Rectal smooth muscle tissue (tissue), 1 donor: ENCODE data around the gene ZCWPW1.

ENCODE experiments used
- H3K27ac ChIP-seq: one replicate; pipeline ENCODE4 v1.7.0; 2013; ENCODE audit warnings: low read depth, low read length, inconsistent platforms
- H3K27me3 ChIP-seq: one replicate; pipeline ENCODE4 v1.7.0; 2013; ENCODE audit warnings: low read length; ENCODE audit not compliant: control insufficient read depth, insufficient read depth
- H3K36me3 ChIP-seq: one replicate; pipeline ENCODE4 v1.7.0; 2013; ENCODE audit warnings: low read length; ENCODE audit not compliant: control insufficient read depth, insufficient read depth
- H3K4me1 ChIP-seq: one replicate; pipeline ENCODE4 v1.7.0; 2013; ENCODE audit warnings: low read length; ENCODE audit not compliant: control insufficient read depth, insufficient read depth
- H3K4me3 ChIP-seq: one replicate; pipeline ENCODE4 v1.7.0; 2013; ENCODE audit warnings: low read length
- H3K9ac ChIP-seq: one replicate; pipeline ENCODE4 v1.7.0; 2013; ENCODE audit warnings: low read length

The ZCWPW1 gene

DNA sequence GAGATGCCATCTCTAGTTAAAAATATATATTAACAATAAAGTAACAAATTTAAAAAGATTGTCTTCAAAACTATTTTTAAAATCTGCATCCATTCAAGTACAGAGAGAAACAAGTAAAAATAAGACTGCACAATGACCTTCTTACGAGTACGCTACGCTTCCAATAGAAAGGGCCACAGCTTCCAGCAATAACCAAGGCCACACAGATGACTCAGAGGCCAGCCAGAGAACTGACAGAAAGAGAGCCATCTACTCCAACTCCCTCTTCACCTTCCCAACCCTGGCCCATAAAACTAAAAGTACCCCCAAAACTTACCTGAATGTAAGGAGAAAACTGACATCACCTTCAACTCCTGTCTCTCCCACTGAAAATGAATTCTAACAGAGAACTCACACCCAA, 28.5 kb downstream of the ZCWPW1 start:
- Histone ChIP-seq H3K4me3 (no peak overlapping the region), H3K4me1 (no peaks in the 10 kb centered on the region), H3K27ac (no peak overlapping the region), H3K9ac (no peak overlapping the region), H3K36me3 (no peaks in the 10 kb centered on the region), H3K27me3 (no peaks in the 10 kb centered on the region)

GRCh38 chr7:100398239-100398638, 30.3 kb downstream of the ZCWPW1 start:
- H3K27me3 ChIP-seq = no peaks in the 10 kb centered on the region
- H3K27ac ChIP-seq = no peak overlapping the region
- H3K9ac ChIP-seq = no peak overlapping the region
- no peak overlapping the region for H3K4me3 ChIP-seq
- H3K36me3 ChIP-seq = no peaks in the 10 kb centered on the region
- H3K4me1 ChIP-seq = no peaks in the 10 kb centered on the region

DNA sequence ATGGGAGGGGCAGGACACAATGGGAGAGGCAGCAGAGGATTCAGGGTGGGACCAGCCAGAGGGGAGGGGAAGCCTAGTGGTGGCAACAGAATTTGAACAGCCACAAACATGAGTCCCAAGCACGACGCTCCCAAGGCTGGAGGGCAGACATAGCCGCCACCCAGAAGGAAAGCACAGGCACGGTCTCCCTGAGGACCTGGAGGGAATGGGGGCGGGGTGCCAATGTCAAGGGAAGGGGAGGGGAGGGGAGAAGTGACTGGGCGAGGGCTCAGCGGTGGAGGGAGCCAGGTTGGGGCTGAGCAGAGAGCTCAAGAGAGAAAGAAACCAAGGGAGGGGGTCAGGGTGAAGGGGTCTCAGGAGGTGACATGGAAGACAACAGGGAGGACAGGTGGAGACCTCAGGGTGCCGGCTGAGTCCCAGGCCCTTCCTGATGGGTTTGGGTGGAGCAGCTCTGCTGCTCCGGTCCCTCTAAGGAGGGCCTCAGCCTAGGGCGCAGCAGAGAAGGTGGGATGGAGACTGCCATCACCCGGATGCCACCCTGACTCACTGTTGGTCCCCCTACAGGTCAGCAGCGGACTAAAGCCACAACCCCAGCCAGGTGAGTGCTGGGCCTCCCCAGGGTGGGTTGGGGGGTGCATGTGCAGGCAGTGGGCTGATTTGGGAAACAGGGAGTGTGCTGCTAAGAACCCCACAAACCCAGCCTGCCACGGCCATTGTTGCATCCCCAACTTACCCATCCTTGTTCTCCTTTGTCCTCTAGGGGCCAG, 31.0 kb downstream of the ZCWPW1 start:
- no peaks in the 10 kb centered on the region for H3K4me1 ChIP-seq
- no peaks in the 10 kb centered on the region for H3K36me3 ChIP-seq
- no peaks in the 10 kb centered on the region for H3K27me3 ChIP-seq
- no peak overlapping the region for H3K4me3 ChIP-seq
- no peak overlapping the region for H3K9ac ChIP-seq
- no peak overlapping the region for H3K27ac ChIP-seq

GRCh38 chr7:100396421-100396982, 32.0 kb downstream of the ZCWPW1 start:
- H3K4me1 ChIP-seq = no peaks in the 10 kb centered on the region
- no peak overlapping the region for H3K27ac ChIP-seq
- no peak overlapping the region for H3K9ac ChIP-seq
- H3K27me3 ChIP-seq = no peaks in the 10 kb centered on the region
- H3K4me3 ChIP-seq = no peak overlapping the region
- H3K36me3 ChIP-seq = no peaks in the 10 kb centered on the region

DNA sequence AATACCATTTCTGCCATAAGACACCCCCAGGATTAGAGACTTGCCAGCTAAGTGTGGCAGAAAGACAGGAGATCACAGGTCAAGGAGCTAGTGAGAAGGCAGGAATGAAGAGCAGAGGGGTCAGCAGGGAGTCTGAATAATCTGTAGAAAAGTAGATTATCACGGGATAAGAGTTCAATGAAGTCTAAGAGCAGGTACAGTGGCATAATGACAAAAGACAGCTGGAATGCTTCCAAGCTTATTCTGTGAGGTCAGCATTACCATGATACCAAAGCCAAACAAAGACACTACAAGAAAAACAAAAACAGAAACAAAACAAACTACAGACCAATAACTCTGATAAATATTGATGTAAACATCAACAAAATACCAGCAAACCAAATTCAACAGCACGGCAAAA, 34.4 kb downstream of the ZCWPW1 start:
- H3K9ac ChIP-seq = no peak overlapping the region
- no peaks in the 10 kb centered on the region for H3K27me3 ChIP-seq
- no peaks in the 10 kb centered on the region for H3K36me3 ChIP-seq
- H3K4me3 ChIP-seq = no peak overlapping the region
- no peak overlapping the region for H3K27ac ChIP-seq
- H3K4me1 ChIP-seq = no peaks in the 10 kb centered on the region

DNA sequence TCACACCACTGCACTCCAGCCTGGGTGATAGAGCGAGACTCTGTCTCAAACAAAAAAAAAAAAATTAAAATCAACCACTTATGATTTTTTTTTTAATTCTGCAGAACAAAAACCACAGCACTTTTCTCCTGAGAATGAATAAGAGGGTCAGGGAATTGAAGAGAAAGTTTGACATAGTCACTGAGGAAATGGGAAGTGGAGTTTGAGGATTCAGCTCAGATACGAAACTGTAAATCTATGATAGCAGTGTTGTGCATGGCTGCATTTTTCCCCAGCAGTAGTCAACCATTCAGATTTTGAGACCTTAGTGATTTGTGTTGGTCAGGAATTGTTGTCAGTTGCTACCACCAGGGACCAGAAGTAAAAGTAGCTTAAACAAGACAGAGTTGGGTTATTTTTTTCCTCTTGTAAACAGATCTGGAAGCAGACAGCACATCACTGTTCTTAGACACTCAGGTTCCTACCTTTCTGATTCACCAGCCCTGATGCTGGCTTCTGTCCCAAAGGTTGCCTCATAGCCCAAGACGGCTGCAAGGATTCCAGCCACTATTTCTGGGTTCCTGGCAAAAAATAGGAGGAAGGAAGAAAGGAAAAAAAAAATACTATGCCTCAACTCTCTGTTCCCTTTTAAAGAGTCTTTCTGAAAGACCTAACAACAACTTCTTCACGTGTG, 35.1 kb downstream of the ZCWPW1 start:
- Histone ChIP-seq H3K27ac (no peak overlapping the region), H3K27me3 (no peaks in the 10 kb centered on the region), H3K9ac (no peak overlapping the region), H3K4me3 (no peak overlapping the region), H3K36me3 (no peaks in the 10 kb centered on the region), H3K4me1 (no peaks in the 10 kb centered on the region)

GRCh38 chr7:100390286-100391009, 38.1 kb downstream of the ZCWPW1 start:
- H3K9ac ChIP-seq = no peak overlapping the region
- H3K4me1 ChIP-seq = no peaks in the 10 kb centered on the region
- H3K36me3 ChIP-seq = no peaks in the 10 kb centered on the region
- no peak overlapping the region for H3K27ac ChIP-seq
- no peak overlapping the region for H3K4me3 ChIP-seq
- no peaks in the 10 kb centered on the region for H3K27me3 ChIP-seq

- H3K9ac ChIP-seq = no peak overlapping the region
- H3K27ac ChIP-seq = no peak overlapping the region
- no peak overlapping the region for H3K4me3 ChIP-seq
Observed at GRCh38 chr7:100389437-100390088, 38.9 kb downstream of the ZCWPW1 start.

DNA sequence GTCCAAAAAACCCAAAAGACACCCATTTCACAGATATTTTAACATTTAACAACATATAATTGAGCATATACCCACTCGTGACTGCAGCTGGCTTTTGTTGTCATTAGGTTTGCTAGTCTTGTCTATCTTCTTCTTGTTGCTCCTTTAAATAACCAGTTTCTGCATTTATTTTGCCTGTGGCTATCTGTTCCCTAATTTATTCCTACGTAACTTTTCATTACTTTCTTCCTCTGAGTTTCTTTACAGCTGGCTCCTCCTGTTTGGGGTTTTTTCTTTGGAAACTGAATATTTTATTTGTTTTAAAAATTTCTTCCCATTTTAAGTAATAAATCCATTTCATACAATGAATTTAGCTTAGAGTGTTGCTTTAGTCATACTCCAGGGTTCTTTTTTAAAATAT, 40.8 kb downstream of the ZCWPW1 start:
- Histone ChIP-seq H3K27ac (no peak overlapping the region), H3K4me1 (no peaks in the 10 kb centered on the region), H3K9ac (no peak overlapping the region), H3K27me3 (no peaks in the 10 kb centered on the region), H3K4me3 (no peak overlapping the region), H3K36me3 (no peaks in the 10 kb centered on the region)

More at GRCh38 chr7:100389437-100390088, 38.9 kb downstream of the ZCWPW1 start:
- Histone ChIP-seq H3K36me3 (no peaks in the 10 kb centered on the region), H3K4me1 (no peaks in the 10 kb centered on the region), H3K27me3 (no peaks in the 10 kb centered on the region)

DNA sequence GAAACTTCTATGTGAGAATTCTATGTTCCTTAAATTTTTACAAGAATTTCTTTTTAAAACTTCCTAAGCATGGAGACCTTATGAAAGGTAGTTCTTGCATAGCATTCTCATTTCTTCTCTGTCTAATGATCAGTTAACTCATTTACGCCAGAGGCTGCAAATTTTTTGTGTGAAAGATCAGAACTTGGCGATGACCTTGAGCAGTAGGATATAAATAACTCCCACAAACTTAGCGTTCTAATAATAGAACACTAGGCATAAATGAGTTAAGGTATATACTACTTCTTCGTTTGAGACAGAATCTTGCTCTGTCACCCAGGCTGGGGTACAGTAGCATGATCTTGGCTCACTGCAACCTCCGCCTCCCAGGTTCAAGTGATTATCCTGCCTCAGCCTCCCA, 41.6 kb downstream of the ZCWPW1 start:
- Histone ChIP-seq H3K27ac (no peak overlapping the region), H3K27me3 (no peaks in the 10 kb centered on the region), H3K4me3 (no peak overlapping the region), H3K36me3 (no peaks in the 10 kb centered on the region), H3K9ac (no peak overlapping the region), H3K4me1 (no peaks in the 10 kb centered on the region)

DNA sequence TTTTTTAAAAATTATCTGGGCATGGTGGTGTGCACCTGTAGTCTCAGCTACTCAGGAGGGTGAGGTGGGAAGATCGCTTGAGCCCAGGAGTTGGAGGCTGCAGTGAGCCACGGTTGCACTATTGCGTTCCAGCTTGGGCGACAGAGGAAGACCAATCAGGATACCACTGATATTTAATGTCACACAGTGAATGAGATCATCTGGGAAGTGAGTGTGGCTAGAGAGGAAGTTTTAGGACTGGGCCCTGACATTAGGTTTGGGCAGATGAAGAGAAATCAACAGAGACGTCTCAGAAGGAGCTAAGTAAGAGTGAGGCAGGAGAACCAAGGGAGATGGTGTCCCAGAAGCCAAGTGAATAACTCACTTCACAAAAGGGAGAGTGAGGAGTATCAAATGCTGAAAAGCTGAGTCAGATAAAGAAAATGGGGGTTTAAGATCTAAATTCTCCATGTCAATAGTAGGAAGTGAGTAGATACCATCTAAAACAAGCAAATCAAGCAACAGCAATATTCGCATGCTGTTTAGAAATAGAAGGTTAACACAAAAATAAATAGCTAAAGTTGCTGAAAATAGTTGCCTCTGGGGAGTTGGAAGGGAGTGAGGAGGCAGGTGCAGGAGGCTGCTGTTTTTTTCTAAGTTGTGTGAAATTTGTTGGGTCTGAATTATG, 43.7 kb downstream of the ZCWPW1 start:
- no peaks in the 10 kb centered on the region for H3K27me3 ChIP-seq
- H3K9ac ChIP-seq = no peak overlapping the region
- no peak overlapping the region for H3K4me3 ChIP-seq
- H3K27ac ChIP-seq = no peak overlapping the region
- no peaks in the 10 kb centered on the region for H3K36me3 ChIP-seq
- no peaks in the 10 kb centered on the region for H3K4me1 ChIP-seq
